Stimulated activated CD8-positive, alpha-beta memory T cell treated with anti-CD3 and anti-CD28 coated beads, Interleukin-4, amount 100 ng/mL, for 1 hour (primary cell): ENCODE data around the gene STARD13.

Experiments used
- DNase-seq, 2 donors: peaks; one replicate each; pipeline ENCODE4 v3.0.0-alpha.2; 2020; ENCODE audit warnings: low read depth in 2 of 2, low spot score in 1 of 2

Gene STARD13

DNA sequence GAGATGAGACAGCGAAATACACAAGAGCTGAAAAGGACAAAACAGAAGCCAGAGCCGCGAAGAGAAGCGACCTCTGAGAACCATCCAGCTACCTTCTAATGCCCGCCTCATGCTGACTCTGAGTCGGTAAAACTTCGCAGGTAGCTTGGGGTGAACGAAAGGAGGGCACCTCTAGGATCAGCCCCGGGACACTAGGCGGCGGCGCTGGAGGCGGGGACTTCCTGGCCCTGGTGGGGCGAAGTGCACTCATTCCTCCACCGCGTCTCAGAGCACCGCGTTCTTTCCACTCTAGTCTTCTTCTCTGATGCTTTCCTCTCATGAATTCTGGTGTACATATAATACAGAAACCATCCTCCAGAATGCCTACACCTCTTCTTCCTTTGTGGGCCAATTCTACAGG is 219.2 kb downstream of the STARD13 start:
- no peak for DNase-seq

DNA sequence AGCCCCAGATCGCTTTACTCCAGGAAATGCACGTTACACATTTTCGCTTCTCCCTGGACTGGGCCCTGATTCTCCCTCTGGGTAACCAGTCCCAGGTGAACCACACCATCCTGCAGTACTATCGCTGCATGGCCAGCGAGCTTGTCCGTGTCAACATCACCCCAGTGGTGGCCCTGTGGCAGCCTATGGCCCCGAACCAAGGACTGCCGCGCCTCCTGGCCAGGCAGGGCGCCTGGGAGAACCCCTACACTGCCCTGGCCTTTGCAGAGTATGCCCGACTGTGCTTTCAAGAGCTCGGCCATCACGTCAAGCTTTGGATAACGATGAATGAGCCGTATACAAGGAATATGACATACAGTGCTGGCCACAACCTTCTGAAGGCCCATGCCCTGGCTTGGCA is 224.7 kb downstream of the STARD13 start:
- no peak for DNase-seq

DNA sequence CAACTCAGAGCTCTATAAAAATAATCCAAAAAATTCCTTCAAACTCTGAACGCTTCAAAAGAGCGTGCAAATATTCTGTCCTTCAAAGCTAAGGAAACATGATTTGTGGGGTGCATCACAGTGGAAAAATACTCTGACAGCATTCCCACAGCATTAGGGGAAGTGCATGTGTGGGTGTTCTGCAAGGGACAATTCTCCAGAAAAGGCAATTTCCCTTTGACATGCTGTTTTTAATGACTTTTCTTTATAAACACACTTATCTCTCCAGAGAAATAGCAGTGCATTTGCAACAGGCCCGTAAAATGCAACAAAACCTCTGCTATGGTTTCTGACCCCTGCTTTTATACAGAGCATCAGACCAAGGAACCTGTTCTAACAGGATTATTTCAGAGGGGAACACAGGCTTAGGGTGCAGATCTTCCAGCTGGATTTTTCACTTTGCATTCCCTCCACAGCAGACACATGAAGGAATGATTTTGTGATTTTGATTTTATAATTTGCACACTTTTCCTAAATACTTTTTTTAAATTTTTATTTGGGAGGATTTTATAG is 226.7 kb downstream of the STARD13 start:
- no peak for DNase-seq

DNA sequence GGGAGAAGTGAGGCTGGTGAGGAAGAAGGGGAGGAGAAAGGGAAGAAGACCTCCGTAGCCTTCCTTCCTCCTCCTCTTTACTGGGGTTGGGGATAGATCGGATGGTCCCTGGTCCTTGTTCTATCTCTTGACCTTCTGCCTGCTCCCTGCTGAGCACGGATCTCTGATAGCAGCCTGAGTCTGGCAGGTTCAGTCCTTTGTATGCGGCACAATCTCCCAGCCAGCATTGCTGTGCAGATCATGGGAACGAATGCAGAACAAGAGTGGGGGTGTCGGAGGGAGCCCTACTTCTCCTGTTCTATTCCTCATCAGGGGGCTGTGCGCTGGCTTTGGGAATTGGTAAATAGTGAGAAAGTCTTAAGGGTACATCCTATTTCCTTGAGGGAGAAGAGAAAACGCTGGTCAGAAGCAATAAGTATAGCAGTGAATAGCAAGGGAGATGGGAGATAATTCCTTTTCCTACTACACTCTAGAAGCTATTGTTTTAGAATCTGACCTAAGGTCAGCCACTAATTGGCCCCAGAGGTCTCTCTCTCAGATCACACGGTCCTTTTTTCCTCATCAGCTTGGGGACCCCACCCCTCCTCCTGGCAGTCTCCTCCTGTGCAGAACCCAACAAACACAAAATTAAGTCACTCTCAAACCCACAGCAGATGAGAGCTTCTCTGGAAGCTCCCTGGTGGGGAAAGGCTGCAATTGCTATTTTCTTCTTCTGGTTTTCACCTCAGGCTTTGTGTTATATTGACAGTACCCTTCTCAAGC is 228.4 kb downstream of the STARD13 start:
- no peak for DNase-seq

DNA sequence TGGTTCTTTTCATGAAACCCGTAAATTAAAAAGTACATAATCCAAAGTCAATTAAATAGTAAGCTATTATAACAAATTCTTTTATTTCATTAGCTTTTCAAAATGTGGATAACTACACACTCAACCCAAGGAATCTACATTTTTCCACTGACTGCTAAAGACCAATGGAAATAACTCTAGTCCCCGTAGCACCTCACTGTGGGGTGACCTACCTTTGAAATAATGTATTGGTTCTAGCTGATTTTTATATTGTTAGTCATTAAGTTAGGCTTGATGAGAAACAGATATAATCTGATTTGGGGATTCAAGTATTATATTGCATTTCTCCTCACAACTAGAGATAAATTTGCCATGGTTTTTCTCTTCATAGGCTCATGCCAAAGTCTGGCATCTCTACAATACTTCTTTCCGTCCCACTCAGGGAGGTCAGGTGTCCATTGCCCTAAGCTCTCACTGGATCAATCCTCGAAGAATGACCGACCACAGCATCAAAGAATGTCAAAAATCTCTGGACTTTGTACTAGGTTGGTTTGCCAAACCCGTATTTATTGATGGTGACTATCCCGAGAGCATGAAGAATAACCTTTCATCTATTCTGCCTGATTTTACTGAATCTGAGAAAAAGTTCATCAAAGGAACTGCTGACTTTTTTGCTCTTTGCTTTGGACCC is 232.0 kb downstream of the STARD13 start:
- DNase-seq: no peak
